Transverse colon (tissue), 3 donors: ENCODE results near the gene PRKAG1.

Experiments
- EP300 ChIP-seq: sonication (generic); formaldehyde crosslinking; IDR thresholded peaks from one replicate; pipeline ENCODE4 v1.6.1; 2017; ENCODE audit warnings: antibody characterized with exemption, low read depth
- TF ChIP-seq, protein P1 (sequence below), 5 experiments: fragments of 200-600 bp in 3 of 5; fragments of 450-650 bp in 2 of 5; sonication (generic) in 3 of 5; IDR thresholded peaks; 1 replicate in 2 of 5; 2 replicates in 3 of 5; pipeline ENCODE4 v1.5.1; 2016 to 2017; ENCODE audit warnings: antibody characterized with exemption in 5 of 5, inconsistent platforms in 3 of 5, mild to moderate bottlenecking in 2 of 5, moderate library complexity in 1 of 5

DNA sequence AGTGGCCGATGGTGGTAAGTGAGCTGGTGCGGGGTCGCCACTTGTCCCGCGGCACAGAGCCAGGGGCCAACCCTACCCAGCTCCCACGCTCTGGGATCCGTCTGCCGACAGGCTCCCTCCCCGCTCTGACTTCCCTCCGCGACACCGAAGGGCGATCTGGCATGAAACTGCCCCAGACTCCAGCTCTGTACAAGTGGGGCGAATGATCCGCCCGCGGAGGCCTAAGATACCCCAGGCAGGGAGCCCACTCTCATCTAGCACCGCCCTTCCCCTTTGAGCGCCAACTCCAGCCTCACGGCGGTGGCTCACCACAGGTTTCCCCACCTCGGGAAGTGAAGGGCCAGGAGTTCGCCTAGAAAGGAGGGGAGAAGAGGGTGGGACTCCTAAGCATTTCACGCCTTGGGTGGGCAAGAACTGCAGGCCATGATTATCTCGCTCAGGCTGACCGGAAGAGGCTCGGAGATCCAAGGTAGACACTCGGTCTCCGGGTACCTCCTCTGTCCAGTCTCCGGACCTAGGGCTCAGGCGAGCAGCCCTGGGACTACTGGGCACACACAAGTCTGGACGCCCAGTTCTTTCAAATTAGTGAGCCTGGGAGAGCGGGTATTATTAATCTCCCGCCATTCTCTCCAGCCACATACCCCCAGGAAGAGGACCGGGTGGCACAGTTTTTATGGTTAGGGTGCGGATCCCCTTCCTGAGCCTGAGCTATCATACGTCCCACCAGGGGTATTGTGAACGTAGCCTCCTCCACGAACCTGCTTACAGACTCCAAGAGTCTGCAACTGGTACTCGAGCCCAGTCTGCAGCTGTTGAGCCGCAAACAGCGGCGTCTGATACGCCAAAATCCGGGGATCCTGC is 39.6 kb downstream of the PRKAG1 start:
- TF ChIP-seq, protein P1, sequence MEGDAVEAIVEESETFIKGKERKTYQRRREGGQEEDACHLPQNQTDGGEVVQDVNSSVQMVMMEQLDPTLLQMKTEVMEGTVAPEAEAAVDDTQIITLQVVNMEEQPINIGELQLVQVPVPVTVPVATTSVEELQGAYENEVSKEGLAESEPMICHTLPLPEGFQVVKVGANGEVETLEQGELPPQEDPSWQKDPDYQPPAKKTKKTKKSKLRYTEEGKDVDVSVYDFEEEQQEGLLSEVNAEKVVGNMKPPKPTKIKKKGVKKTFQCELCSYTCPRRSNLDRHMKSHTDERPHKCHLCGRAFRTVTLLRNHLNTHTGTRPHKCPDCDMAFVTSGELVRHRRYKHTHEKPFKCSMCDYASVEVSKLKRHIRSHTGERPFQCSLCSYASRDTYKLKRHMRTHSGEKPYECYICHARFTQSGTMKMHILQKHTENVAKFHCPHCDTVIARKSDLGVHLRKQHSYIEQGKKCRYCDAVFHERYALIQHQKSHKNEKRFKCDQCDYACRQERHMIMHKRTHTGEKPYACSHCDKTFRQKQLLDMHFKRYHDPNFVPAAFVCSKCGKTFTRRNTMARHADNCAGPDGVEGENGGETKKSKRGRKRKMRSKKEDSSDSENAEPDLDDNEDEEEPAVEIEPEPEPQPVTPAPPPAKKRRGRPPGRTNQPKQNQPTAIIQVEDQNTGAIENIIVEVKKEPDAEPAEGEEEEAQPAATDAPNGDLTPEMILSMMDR (IDR thresholded peaks at IDR 0.05), result no peak
- TF ChIP-seq EP300, result no peak
